Right ventricle myocardium superior (tissue), 1 donor: Measurements from ENCODE around the gene MAPT. TPM values are rescaled to one million over a fixed set of nuclear protein-coding genes. Genes with fewer than 3 reads are reported as not detected.
A peak's percentile ranks its signal among the peaks of the same experiment; 100 is the strongest.

Experiments
- ATAC-seq: fragments of 200-7000 bp; cut with Tn5 transposase; one replicate; pipeline ENCODE4 v1.9.1; 2020; ENCODE audit warnings: mild to moderate bottlenecking; ENCODE audit not compliant: poor library complexity
- DNase-seq: peaks from one replicate; pipeline ENCODE4 v3.0.0-alpha.2; 2020
- intact Hi-C: fragments of 100-400 bp; cut with DNase I; formaldehyde crosslinking; loops from one replicate; pipeline ENCODE4 v1.11.2; 2022
- total RNA-seq: library from RNA; stranded (reverse); fragmentation: NEBNext Ultra II Directional; extraction: Animal tissue kit (Norgen Biotek cat#: 25700); gene quantifications from one replicate; pipeline ENCODE4 v1.2.1, GENCODE V29; 2021
- donor health status: DM: no; HTN: yes; CAD: no; lungs with severe emphysema.

Gene MAPT
- total RNA-seq, 1 donor from 2014 or later = 37.7 TPM

- ATAC-seq = peak; percentile 84
- intact Hi-C loops = no loop called here
- DNase-seq = no peak
Observed at GRCh38 chr17:46044286-46044928, 150.1 kb downstream of the MAPT start.

- ATAC-seq (no peak), DNase-seq (no peak)
- intact Hi-C loops = loop anchor here (5.0 kb wide), 2 partner anchors 142 to 167 kb away; no protein-coding TSS in a partner anchor
Observed at GRCh38 chr17:46044989-46045388, 150.6 kb downstream of the MAPT start.

DNA sequence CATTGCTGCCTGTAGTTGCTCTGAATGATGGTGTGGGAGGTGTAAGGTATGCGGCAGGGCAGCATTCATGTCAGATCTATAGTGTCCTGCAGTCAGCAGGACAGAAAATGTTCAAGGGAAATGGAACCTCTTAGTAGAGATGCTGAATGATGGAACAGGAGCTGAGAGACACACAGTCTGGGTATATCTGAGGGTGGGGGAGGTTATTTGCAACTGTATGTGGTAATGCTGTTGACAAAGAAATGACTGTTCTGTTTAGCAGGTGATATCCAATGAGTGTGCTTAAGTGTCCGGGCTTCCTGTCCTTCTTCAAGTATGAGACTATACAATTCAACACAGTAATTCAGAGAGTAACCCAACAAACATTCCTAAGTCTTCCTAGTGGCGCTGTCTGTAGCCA lies 151.3 kb downstream of the MAPT start:
- intact Hi-C loops = loop anchor here (5.0 kb wide), 2 partner anchors 142 to 167 kb away; no protein-coding TSS in a partner anchor

GRCh38 chr17:46046957-46047356 lies 152.6 kb downstream of the MAPT start:
- intact Hi-C loops = loop anchor here (5.0 kb wide), 2 partner anchors 140 to 165 kb away; no protein-coding TSS in a partner anchor
- ATAC-seq = no peak
- no peak for DNase-seq

More for the DNA sequence above, 151.3 kb downstream of the MAPT start:
- DNase-seq (no peak), ATAC-seq (no peak)

- intact Hi-C loops = loop anchor here (5.0 kb wide), 2 partner anchors 140 to 165 kb away; no protein-coding TSS in a partner anchor
- DNase-seq (no peak), ATAC-seq (no peak)
Observed at GRCh38 chr17:46047398-46047797, 153.0 kb downstream of the MAPT start.

GRCh38 chr17:46047856-46048255 lies 153.5 kb downstream of the MAPT start:
- ATAC-seq (no peak), DNase-seq (no peak)
- intact Hi-C loops = loop anchor here (5.0 kb wide), 2 partner anchors 139 to 164 kb away; no protein-coding TSS in a partner anchor

DNA sequence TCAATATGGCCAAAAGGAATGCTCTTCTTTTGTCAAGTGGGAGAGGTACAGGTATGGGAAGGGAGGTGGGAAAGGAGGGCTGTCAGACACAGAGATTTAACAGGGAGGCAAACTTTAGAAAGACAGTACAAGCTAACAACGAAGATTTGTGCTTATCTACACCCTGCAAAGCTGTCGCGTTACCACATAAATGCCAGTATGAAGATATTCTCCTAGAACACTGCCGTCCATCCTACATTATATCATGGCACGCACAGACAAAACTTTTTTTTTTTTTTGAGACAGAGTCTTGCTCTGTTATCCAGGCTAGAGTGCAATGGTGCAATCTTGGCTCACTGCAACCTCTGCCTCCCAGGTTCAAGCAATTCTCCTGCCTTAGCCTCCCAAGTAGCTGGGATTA lies 155.3 kb downstream of the MAPT start:
- DNase-seq (no peak), ATAC-seq (no peak)
- intact Hi-C loops = loop anchor here (5.0 kb wide), 2 partner anchors 138 to 163 kb away; no protein-coding TSS in a partner anchor

- DNase-seq (no peak), ATAC-seq (no peak)
- intact Hi-C loops = no loop called here
Observed at GRCh38 chr17:46053911-46054534, 159.7 kb downstream of the MAPT start.

DNA sequence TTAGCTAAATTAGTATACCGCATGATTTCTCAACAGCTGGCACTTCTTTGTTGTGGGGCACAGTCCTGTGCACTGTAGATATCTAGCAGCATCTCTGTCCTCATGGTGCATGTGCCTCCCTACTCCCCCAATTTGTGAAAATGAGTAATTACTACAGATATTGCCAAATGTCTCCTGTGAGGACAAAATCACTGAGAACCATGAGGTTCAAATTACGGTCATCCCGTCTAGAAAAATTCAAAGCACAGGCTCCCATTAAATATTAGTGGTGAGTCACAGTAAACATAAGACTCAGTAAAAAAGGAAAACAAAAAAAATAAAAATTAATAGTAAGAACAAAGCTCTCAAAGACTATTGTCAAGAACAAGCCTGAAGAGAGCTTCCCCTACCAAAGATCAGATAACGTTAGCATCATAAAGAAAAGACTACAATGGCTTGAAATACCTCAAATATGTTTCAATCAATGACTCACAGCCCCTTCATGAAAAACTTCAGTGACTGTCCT lies 162.5 kb downstream of the MAPT start:
- intact Hi-C loops = no loop called here
- no peak for DNase-seq
- no peak for ATAC-seq

DNA sequence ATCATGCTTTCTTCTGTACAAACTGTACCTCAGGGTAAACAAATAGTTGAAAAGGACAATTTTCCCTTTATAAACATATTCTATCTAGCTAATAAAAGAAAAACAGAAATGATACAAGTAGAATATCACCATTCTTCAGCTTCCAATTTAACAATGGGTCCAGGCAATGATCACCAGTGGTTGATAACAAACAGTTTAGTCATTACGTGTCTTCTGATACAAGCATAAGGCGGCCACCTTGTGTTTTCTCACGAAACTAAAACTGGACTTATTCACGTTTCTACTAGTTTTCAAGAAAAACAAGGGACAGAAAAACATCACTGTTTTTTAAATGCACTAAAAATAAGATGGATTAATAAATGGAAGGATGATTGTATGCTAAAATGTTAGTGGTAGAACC lies 163.0 kb downstream of the MAPT start:
- ATAC-seq (no peak), DNase-seq (no peak)
- intact Hi-C loops = no loop called here

GRCh38 chr17:46059486-46059885 lies 165.1 kb downstream of the MAPT start:
- intact Hi-C loops = no loop called here
- ATAC-seq (peak; percentile 51), DNase-seq (no peak)

DNA sequence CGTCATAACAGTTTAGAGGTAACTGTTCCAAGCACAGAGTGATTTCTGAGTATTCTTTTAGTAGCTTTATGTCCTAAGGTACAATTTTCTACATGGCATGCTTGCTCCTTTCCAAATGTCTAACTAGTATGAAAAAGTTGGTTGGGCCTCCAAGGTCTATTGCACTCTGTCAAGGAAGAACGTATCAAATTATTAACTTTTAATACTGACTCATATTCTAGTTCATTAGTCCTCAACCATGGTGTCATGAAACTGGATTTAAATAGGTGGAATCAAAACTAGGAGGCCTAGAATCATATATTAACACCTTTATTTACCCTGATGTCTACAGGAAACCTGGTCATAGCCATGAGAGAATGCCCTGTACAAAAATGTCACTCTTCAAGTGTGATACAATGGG lies 166.1 kb downstream of the MAPT start:
- DNase-seq (no peak), ATAC-seq (no peak)
- intact Hi-C loops = no loop called here

DNA sequence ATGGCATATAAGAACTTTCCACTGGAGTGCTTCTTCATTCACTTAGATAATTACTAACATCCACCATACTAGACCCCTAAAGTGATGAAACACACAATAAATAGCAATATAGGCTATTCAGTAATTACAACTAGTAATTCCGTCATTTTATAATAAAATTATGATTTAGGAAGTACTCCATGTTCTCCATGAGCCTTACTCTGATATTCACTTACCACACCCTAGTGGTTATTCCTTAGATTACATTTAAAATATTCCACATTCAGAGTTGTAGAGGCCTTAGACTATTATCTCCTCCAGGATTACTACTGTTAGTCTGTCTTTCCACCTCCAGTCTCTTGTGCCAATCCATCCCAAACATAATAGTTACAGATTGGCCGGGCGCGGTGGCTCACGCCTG lies 167.1 kb downstream of the MAPT start:
- intact Hi-C loops = no loop called here
- DNase-seq (no peak), ATAC-seq (no peak)

DNA sequence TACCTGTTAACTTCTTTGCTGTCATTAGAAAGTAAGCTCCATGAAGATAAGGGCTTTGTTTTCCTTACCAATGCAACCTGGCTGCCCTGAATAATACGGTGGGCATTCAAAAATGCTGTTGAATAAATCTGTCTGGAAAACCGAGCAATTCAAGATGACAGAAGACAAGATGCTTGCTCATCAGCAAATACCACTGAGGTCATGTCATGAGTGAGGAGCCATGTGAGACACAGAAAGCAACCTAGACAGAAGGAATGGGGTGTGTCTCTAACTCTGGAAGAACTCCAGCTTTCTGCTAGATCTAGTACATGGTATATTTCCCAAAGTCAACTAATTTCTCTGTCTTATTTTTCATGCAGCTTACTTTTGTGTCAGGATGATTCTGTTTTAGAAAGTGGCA lies 168.9 kb downstream of the MAPT start:
- ATAC-seq = no peak
- no peak for DNase-seq
- intact Hi-C loops = no loop called here

- DNase-seq (no peak), ATAC-seq (no peak)
- intact Hi-C loops = no loop called here
Observed at GRCh38 chr17:46064460-46064859, 170.1 kb downstream of the MAPT start.

DNA sequence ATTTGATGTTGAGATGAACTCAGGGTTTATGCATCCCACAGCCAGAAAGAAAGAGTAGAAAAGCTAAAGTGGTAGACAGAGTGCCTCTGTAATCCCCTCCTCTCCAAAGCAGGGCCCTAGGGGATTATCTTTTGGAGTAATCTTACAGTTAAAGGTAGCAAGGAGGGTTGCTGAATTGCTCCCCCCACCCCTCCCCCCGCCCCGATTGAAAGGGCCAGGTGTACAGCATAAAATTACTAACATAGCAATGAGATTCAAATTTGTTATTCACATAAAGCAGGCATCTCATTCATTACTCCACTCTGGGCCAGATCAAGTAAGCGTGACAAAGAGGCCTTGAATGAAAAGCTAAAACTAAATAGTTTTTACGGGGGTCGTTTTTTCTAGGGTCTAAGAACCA lies 177.4 kb downstream of the MAPT start:
- ATAC-seq = no peak
- intact Hi-C loops = no loop called here
- DNase-seq = no peak

DNA sequence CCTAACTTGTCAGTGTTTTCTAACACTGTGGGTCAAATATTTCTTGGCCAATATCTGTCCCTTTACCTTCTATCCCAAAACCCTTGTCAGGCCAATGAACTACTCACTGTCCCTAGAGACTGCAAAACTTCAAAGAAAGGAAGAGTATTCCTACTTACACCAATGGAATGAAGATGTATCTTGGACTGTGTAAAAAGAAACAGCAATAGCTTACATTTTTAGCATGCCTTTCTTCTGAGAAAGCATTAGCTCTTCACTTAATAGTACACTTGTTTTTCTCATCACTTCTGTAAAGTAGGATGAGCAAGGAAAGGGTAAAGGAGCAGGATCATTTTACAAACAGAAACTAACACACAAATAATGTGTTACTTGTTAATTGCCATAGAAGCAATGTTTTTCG lies 178.6 kb downstream of the MAPT start:
- DNase-seq = no peak
- ATAC-seq = no peak
- intact Hi-C loops = no loop called here

GRCh38 chr17:46074540-46074939 lies 180.2 kb downstream of the MAPT start:
- intact Hi-C loops = no loop called here
- no peak for ATAC-seq

More at GRCh38 chr17:46074540-46074939, 180.2 kb downstream of the MAPT start:
- no peak for DNase-seq
